Ishikawa (cell line): ENCODE measurements around the gene PRRC2B.
A peak's percentile ranks its signal among the peaks of the same experiment; 100 is the strongest.

Experiments used
- CEBPB ChIP-seq: IDR thresholded peaks from 2 replicates; pipeline ENCODE4 v1.6.1; 2012
- CREB1 ChIP-seq: IDR thresholded peaks from 2 replicates; pipeline ENCODE4 v1.6.1; 2012; ENCODE audit warnings: low read depth
- EGR1 ChIP-seq: IDR thresholded peaks from 2 replicates; pipeline ENCODE4 v1.6.1; 2012
- EP300 ChIP-seq: IDR thresholded peaks from 2 replicates; pipeline ENCODE4 v1.6.1; 2012; ENCODE audit warnings: borderline replicate concordance
- FOXM1 ChIP-seq: IDR thresholded peaks from 2 replicates; pipeline ENCODE4 v1.6.1; 2012; ENCODE audit warnings: low read depth, borderline replicate concordance
- NFIC ChIP-seq: IDR thresholded peaks from 2 replicates; pipeline ENCODE4 v1.6.1; 2012
- RAD21 ChIP-seq: IDR thresholded peaks from 2 replicates; pipeline ENCODE4 v1.6.1; 2012; ENCODE audit warnings: low read depth
- TAF1 ChIP-seq: IDR thresholded peaks from 2 replicates; pipeline ENCODE4 v1.6.1; 2012; ENCODE audit warnings: low read depth, mild to moderate bottlenecking
- TCF12 ChIP-seq: IDR thresholded peaks from 2 replicates; pipeline ENCODE4 v1.6.1; 2012; ENCODE audit warnings: low read depth
- TEAD4 ChIP-seq: IDR thresholded peaks from 2 replicates; pipeline ENCODE4 v1.6.1; 2012
- YY1 ChIP-seq: IDR thresholded peaks from 2 replicates; pipeline ENCODE4 v1.6.1; 2012; ENCODE audit warnings: low read depth
- ZBTB7A ChIP-seq: IDR thresholded peaks from 2 replicates; pipeline ENCODE4 v1.6.1; 2012; ENCODE audit warnings: low read depth
- TF ChIP-seq, protein P1 (sequence below): IDR thresholded peaks from 2 replicates; pipeline ENCODE4 v1.6.1; 2012
- TF ChIP-seq, protein P2 (sequence below): IDR thresholded peaks from 2 replicates; pipeline ENCODE4 v1.6.1; 2012
- TF ChIP-seq, protein P3 (sequence below): IDR thresholded peaks from 2 replicates; pipeline ENCODE4 v1.6.1; 2012; ENCODE audit warnings: low read depth, mild to moderate bottlenecking

PRRC2B gene

DNA sequence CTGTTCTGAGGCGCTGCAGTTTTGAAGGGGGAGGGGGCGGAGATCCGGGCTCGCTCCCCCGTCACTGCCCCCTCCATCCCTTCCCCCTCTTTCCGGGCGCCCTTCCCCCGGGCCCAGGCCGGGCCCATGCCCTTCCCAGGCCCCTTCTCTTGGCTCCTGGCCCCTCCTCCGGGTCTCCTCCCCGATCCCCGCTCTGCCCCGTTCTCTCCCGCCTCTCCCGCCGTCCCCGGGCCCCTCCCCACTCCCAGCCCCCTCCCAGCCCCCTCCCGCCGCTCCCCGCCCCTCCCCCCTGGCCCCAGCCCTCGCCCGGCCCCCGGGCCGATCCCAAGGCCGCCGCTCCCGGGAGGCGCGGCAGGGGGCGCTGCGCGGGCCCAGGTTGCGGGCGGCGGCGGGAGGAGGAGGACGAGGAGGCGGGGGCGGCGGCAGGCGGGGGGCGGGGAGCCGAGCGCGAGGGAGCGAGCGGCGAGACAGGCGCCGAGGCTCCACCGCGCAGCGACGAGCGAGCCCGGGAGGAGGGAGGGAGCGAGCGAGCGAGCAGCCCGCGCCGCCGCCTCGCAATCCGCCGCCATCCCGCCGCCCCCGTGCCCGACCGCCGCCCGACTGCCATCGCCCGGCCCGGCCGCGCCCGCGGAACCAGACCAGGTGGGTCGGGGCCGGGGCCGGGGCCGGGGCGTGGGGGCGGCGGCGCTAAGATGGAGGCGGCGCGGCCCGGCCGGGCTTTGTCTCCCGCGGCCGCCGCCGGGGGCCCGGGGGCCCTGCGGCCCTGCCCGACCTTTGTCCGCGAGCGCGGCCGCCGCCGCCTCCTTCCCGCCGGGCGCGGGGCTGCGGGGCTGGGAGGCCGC lies at the start of gene PRRC2B:
Gene PRRC2B (plus strand): TSS at position 465 of the 842 bp plus-strand sequence. CDS start 36,059 bp downstream, outside the sequence.
- TF ChIP-seq, protein P1, sequence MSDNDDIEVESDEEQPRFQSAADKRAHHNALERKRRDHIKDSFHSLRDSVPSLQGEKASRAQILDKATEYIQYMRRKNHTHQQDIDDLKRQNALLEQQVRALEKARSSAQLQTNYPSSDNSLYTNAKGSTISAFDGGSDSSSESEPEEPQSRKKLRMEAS, result no peak
- TF ChIP-seq YY1 (0 out of 2 replicates have a peak, but pooled peaks have one; percentile 21), EP300 (peak; percentile 25; the same call in 1 of the 2 replicates), TCF12 (no peak; the same call in 1 of the 2 replicates), NFIC (no peak), TEAD4 (0 out of 2 replicates have a peak, but pooled peaks have one; percentile 5), CREB1 (no peak), EGR1 (peak; percentile 74), TAF1 (no peak; the same call in none of the 2 replicates), RAD21 (peak; percentile 41; the same call in 1 of the 2 replicates), FOXM1 (no peak), CEBPB (no peak), ZBTB7A (peak; percentile 85)
- TF ChIP-seq, protein P2, sequence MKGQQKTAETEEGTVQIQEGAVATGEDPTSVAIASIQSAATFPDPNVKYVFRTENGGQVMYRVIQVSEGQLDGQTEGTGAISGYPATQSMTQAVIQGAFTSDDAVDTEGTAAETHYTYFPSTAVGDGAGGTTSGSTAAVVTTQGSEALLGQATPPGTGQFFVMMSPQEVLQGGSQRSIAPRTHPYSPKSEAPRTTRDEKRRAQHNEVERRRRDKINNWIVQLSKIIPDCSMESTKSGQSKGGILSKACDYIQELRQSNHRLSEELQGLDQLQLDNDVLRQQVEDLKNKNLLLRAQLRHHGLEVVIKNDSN, result no peak
- TF ChIP-seq, protein P3, sequence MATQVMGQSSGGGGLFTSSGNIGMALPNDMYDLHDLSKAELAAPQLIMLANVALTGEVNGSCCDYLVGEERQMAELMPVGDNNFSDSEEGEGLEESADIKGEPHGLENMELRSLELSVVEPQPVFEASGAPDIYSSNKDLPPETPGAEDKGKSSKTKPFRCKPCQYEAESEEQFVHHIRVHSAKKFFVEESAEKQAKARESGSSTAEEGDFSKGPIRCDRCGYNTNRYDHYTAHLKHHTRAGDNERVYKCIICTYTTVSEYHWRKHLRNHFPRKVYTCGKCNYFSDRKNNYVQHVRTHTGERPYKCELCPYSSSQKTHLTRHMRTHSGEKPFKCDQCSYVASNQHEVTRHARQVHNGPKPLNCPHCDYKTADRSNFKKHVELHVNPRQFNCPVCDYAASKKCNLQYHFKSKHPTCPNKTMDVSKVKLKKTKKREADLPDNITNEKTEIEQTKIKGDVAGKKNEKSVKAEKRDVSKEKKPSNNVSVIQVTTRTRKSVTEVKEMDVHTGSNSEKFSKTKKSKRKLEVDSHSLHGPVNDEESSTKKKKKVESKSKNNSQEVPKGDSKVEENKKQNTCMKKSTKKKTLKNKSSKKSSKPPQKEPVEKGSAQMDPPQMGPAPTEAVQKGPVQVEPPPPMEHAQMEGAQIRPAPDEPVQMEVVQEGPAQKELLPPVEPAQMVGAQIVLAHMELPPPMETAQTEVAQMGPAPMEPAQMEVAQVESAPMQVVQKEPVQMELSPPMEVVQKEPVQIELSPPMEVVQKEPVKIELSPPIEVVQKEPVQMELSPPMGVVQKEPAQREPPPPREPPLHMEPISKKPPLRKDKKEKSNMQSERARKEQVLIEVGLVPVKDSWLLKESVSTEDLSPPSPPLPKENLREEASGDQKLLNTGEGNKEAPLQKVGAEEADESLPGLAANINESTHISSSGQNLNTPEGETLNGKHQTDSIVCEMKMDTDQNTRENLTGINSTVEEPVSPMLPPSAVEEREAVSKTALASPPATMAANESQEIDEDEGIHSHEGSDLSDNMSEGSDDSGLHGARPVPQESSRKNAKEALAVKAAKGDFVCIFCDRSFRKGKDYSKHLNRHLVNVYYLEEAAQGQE, result no peak

DNA sequence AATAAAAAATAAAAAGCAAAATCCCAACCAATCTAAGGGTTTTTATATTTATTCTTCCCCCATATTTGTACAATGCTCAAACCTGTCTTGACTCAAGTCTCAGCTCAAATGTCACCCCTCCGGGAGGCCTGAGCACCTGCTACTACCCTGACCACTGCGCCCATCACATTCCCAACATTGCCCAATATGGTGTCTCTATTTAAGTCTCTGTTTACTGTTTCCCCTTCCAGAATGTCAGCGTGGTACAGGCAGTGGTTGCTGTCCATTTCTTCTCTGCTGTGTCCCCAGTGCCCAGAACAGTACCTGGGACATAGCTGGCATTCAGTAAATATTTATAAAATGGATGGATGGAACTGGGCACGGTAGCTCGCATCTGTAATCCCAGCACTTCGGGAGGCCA lies 47.3 kb upstream of the PRRC2B start:
- TF ChIP-seq CEBPB, result no peak
- TF ChIP-seq TEAD4, result no peak
- TF ChIP-seq CREB1, result no peak
- no peak for TF ChIP-seq EGR1
- TF ChIP-seq, protein P1, result no peak
- no peak for TF ChIP-seq RAD21
- no peak for TF ChIP-seq FOXM1
- TF ChIP-seq EP300, result no peak
- no peak for TF ChIP-seq TAF1
- TF ChIP-seq, protein P3, result no peak
- TF ChIP-seq, protein P2, result no peak
- no peak for TF ChIP-seq YY1
- no peak for TF ChIP-seq NFIC
- TF ChIP-seq ZBTB7A, result no peak
- no peak for TF ChIP-seq TCF12

DNA sequence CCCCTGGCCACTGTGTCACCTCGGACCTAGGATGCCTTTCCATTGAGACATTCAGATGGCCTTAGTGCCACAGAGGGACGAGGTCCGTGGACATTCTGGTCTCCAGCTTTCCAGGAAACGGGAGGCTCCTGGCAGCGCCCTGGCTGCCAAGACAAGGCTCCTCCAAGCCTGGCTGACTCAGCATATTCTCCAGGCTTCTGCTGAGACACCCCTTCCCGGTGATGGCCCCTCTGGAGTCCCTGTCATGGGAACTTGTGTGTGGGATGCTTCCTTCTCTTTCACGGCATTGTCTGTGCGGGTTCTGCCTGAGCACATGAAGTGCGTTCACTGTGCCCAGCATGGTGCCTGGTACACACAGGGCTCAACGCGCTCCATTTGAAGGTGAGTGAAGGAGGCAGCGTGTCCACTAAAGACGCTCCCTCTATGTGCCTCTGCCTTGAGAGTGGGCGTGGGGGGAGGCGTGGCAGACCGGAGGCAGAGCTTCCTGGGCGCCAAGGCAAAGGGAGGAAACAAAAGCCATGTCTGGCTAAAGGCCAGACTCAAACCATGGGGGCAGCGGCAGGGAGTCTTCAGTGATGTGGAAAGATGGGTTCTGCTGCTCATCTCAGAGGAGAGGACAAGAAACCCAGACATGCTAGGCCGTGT lies 46.4 kb upstream of the PRRC2B start:
- peak; percentile 32; the same call in 1 of the 2 replicates for TF ChIP-seq EGR1
- TF ChIP-seq ZBTB7A, result no peak
- TF ChIP-seq TAF1, result no peak
- no peak for TF ChIP-seq CEBPB
- TF ChIP-seq NFIC, result peak; percentile 36; the same call in 1 of the 2 replicates
- no peak for TF ChIP-seq TEAD4
- TF ChIP-seq, protein P3, result no peak
- TF ChIP-seq EP300, result no peak
- TF ChIP-seq RAD21, result no peak
- no peak for TF ChIP-seq TCF12
- no peak for TF ChIP-seq YY1
- no peak for TF ChIP-seq CREB1
- TF ChIP-seq, protein P1, result 0 out of 2 replicates have a peak, but pooled peaks have one; percentile 25
- TF ChIP-seq FOXM1, result no peak
